HepG2 (cell line): ENCODE results near the gene CCDC93. TPM values are rescaled to one million over a fixed set of nuclear protein-coding genes. Genes with fewer than 3 reads are reported as not detected.

Source experiments
- AGO2 ChIP-seq: fragments of 200-400 bp; formaldehyde crosslinking; optimal IDR thresholded peaks from 2 replicates; pipeline ENCODE3; 2017; ENCODE audit warnings: mild to moderate bottlenecking, low read depth, low read length, moderate library complexity
- ARID4A ChIP-seq: sonication (generic); formaldehyde crosslinking; IDR thresholded peaks from 2 replicates; pipeline ENCODE4 v1.5.0; 2020; ENCODE audit warnings: mild to moderate bottlenecking, missing genetic modification reagents, borderline replicate concordance
- CAMTA2 ChIP-seq: sonication (generic); formaldehyde crosslinking; IDR thresholded peaks from 2 replicates; pipeline ENCODE4 v1.4.0; 2020; ENCODE audit warnings: mild to moderate bottlenecking, missing genetic modification reagents, borderline replicate concordance
- CREM ChIP-seq, 2 experiments: sonication (generic) in 1 of 2; formaldehyde crosslinking in 1 of 2; IDR thresholded peaks; 2 replicates each; pipeline versions ENCODE4 v1.4.0 to v1.6.1; 2016 to 2020; ENCODE audit warnings: antibody characterized with exemption in 1 of 2, mild to moderate bottlenecking in 1 of 2, missing genetic modification reagents in 1 of 2
- FOXC1 ChIP-seq: sonication (generic); formaldehyde crosslinking; IDR thresholded peaks from 2 replicates; pipeline ENCODE4 v1.8.0; 2022; ENCODE audit warnings: mild to moderate bottlenecking, missing genetic modification reagents, borderline replicate concordance
- FOXJ3 ChIP-seq: sonication (generic); formaldehyde crosslinking; IDR thresholded peaks from 2 replicates; pipeline ENCODE4 v1.4.0; 2020; ENCODE audit warnings: missing genetic modification reagents, mild to moderate bottlenecking, borderline replicate concordance
- HDAC1 ChIP-seq: sonication (generic); formaldehyde crosslinking; IDR thresholded peaks from 2 replicates; pipeline ENCODE4 v1.5.1; 2020; ENCODE audit warnings: mild to moderate bottlenecking, missing genetic modification reagents
- HDAC2 ChIP-seq: sonication (generic); formaldehyde crosslinking; IDR thresholded peaks from 2 replicates; pipeline ENCODE4 v1.4.0; 2020; ENCODE audit warnings: missing genetic modification reagents
- HDAC6 ChIP-seq: fragments of 200-600 bp; sonication (generic); IDR thresholded peaks from 2 replicates; pipeline ENCODE4 v1.7.0; 2017; ENCODE audit warnings: mild to moderate bottlenecking, antibody characterized with exemption, low read length, low read depth
- HNF4G ChIP-seq, 2 experiments: sonication (generic) in 1 of 2; formaldehyde crosslinking in 1 of 2; IDR thresholded peaks; 2 replicates each; pipeline versions ENCODE4 v1.4.0 to v1.6.1; 2011 to 2020; ENCODE audit warnings: borderline replicate concordance in 2 of 2, low read depth in 2 of 2, mild to moderate bottlenecking in 2 of 2, low read length in 1 of 2, missing genetic modification reagents in 1 of 2, moderate library complexity in 1 of 2
- IRF9 ChIP-seq: sonication (generic); formaldehyde crosslinking; IDR thresholded peaks from 2 replicates; pipeline ENCODE4 v1.8.0; 2022; ENCODE audit warnings: missing genetic modification reagents, mild to moderate bottlenecking, borderline replicate concordance
- MED8 ChIP-seq: sonication (generic); formaldehyde crosslinking; IDR thresholded peaks from 2 replicates; pipeline ENCODE4 v1.8.1; 2023; ENCODE audit warnings: mild to moderate bottlenecking, missing genetic modification reagents; ENCODE audit not compliant: insufficient replicate concordance
- NFYC ChIP-seq: IDR thresholded peaks from 2 replicates; pipeline ENCODE4 v1.6.1; 2016; ENCODE audit warnings: missing genetic modification reagents, missing compliant biosample characterization
- SMAD9 ChIP-seq: sonication (generic); formaldehyde crosslinking; IDR thresholded peaks from 2 replicates; pipeline ENCODE4 v1.5.1; 2020; ENCODE audit warnings: mild to moderate bottlenecking, missing genetic modification reagents
- ZNF101 ChIP-seq: sonication (generic); formaldehyde crosslinking; IDR thresholded peaks from 2 replicates; pipeline ENCODE4 v1.4.0; 2020; ENCODE audit warnings: mild to moderate bottlenecking, low read depth, missing genetic modification reagents, borderline replicate concordance
- ZNF12 ChIP-seq: sonication (generic); formaldehyde crosslinking; IDR thresholded peaks from 2 replicates; pipeline ENCODE4 v1.5.0; 2020; ENCODE audit warnings: missing genetic modification reagents
- ZNF350 ChIP-seq: sonication (generic); formaldehyde crosslinking; IDR thresholded peaks from 2 replicates; pipeline ENCODE4 v1.4.0; 2020; ENCODE audit warnings: mild to moderate bottlenecking, low read depth, missing genetic modification reagents, borderline replicate concordance
- ZNF816 ChIP-seq: sonication (generic); formaldehyde crosslinking; IDR thresholded peaks from 2 replicates; pipeline ENCODE4 v1.8.0; 2022; ENCODE audit warnings: missing genetic modification reagents, mild to moderate bottlenecking, borderline replicate concordance
- polyA plus RNA-seq, 8 experiments: library from polyadenylated mRNA; depleted of rRNA in 3 of 8; stranded (reverse) in 7 of 8; unstranded in 1 of 8; fragments of >200 nt; fragmentation: Illumina TruSeq in 4 of 8; extraction: Trizol in 4 of 8; gene quantifications; 2 replicates each; pipeline versions ENCODE4 v1.2.1 to v1.2.3, GENCODE V29; 2011 to 2016; ENCODE audit warnings: low read depth in 4 of 8, missing spikeins in 1 of 8, mixed read lengths in 1 of 8; ENCODE audit not compliant: insufficient read depth in 1 of 8
- total RNA-seq, 5 experiments: library from RNA; depleted of rRNA; stranded (reverse); fragments of >200 nt; fragmentation: Illumina TruSeq; extraction: Trizol; gene quantifications; 2 replicates each; pipeline ENCODE4 v1.2.3, GENCODE V29; 2016; ENCODE audit warnings: low read depth in 1 of 5
- TF ChIP-seq, protein P1 (sequence below): IDR thresholded peaks from 2 replicates; pipeline ENCODE4 v1.6.1; 2016; ENCODE audit warnings: mild to moderate bottlenecking, missing biosample characterization, missing genetic modification reagents
- TF ChIP-seq, protein P2 (sequence below): sonication (generic); formaldehyde crosslinking; IDR thresholded peaks from 2 replicates; pipeline ENCODE4 v1.8.0; 2022; ENCODE audit warnings: low read depth, missing genetic modification reagents

CCDC93 gene
- total and polyA plus RNA-seq, 2 of the 13 experiments (the other 11 are each of a cell fraction or from before 2014, with no cell fraction given): 37.2 to 53.2 TPM

GRCh38 chr2:118013724-118014491 is at the start of gene CCDC93 (continued):
- TF ChIP-seq MED8 (CRISPR knock-in tag) (peak; percentile 23), ZNF12 (CRISPR knock-in tag) (peak; percentile 48; the same call in 1 of the 2 replicates), SMAD9 (CRISPR knock-in tag) (no peak), CAMTA2 (CRISPR knock-in tag) (no peak), IRF9 (CRISPR knock-in tag) (peak; percentile 50; the same call in 1 of the 2 replicates), HDAC2 (CRISPR knock-in tag) (peak; percentile 1; the same call in 1 of the 2 replicates), AGO2 (peak; percentile 36), ZNF816 (CRISPR knock-in tag) (peak; percentile 81; the same call in 1 of the 2 replicates), HDAC1 (CRISPR knock-in tag) (peak; percentile 79), FOXJ3 (CRISPR knock-in tag) (0 out of 2 replicates have a peak, but pooled peaks have one; percentile 21), CREM (IDR thresholded peaks at IDR 0.05) (no peak), CREM (CRISPR knock-in tag; IDR thresholded peaks at IDR 0.05) (no peak), HNF4G (IDR thresholded peaks at IDR 0.05; ENCODE audit: borderline replicate concordance, low read depth, low read length) (peak; percentile 77), HNF4G (CRISPR knock-in tag; IDR thresholded peaks at IDR 0.05; ENCODE audit: borderline replicate concordance, low read depth) (no peak), ZNF101 (CRISPR knock-in tag) (peak; percentile 93; the same call in 1 of the 2 replicates), FOXC1 (CRISPR knock-in tag) (peak; percentile 26; the same call in 1 of the 2 replicates), HDAC6 (no peak), ARID4A (CRISPR knock-in tag) (peak; percentile 85), NFYC (CRISPR knock-in tag) (no peak), ZNF350 (CRISPR knock-in tag) (0 out of 2 replicates have a peak, but pooled peaks have one; percentile 24)
- TF ChIP-seq, protein P1, sequence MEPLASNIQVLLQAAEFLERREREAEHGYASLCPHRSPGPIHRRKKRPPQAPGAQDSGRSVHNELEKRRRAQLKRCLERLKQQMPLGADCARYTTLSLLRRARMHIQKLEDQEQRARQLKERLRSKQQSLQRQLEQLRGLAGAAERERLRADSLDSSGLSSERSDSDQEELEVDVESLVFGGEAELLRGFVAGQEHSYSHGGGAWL (CRISPR knock-in tag): peak; percentile 60; the same call in 1 of the 2 replicates
- TF ChIP-seq, protein P2, sequence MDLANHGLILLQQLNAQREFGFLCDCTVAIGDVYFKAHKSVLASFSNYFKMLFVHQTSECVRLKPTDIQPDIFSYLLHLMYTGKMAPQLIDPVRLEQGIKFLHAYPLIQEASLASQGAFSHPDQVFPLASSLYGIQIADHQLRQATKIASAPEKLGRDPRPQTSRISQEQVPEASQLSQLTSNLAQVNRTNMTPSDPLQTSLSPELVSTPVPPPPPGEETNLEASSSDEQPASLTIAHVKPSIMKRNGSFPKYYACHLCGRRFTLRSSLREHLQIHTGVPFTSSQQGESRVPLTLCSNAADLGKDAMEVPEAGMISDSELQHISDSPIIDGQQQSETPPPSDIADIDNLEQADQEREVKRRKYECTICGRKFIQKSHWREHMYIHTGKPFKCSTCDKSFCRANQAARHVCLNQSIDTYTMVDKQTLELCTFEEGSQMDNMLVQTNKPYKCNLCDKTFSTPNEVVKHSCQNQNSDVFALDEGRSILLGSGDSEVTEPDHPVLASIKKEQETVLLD (CRISPR knock-in tag): peak; percentile 21; the same call in 1 of the 2 replicates
